K562 (cell line): ENCODE data around the gene CTSZ. TPM values are rescaled to one million over a fixed set of nuclear protein-coding genes. Genes with fewer than 3 reads are reported as not detected.

Experiments
- ATAC-seq: fragments of 200-7000 bp; cut with Tn5 transposase; 3 replicates; pipeline ENCODE4 v1.9.1; 2020; ENCODE audit warnings: moderate library complexity
- BruUV-seq: library from RNA; stranded (reverse); fragments of 400-500 nt; replicated peaks from 2 replicates; lab custom pipeline; 2021; lab: Mats Ljungman, UMichigan
- CTCF ChIA-PET: fragments of 300-600 bp; formaldehyde crosslinking; extraction: SDS; loops from one replicate; lab custom pipeline; 2021; ENCODE audit warnings: low intra/inter-chr PET ratio; lab: Yijun Ruan, JAX
- POLR2A ChIA-PET: fragments of 300-600, 350-650 bp; sonication (Branson Sonifier 250); formaldehyde crosslinking; extraction: SDS; loops from one replicate; lab custom pipeline; 2021; ENCODE audit warnings: antibody characterized with exemption, inconsistent platforms; lab: Yijun Ruan, JAX
- DNase-seq, 4 experiments: peaks; one replicate each; pipeline versions ENCODE4 v3.0.0 to v3.0.0-alpha.2; 2011 to 2018; ENCODE audit warnings: low spot score in 3 of 4, mixed read lengths in 3 of 4; ENCODE audit errors: extremely low read depth in 1 of 4
- FAIRE-seq: peaks from 2 replicates; lab custom pipeline; 2011; peaks lifted over from hg19 to GRCh38; lab: Jason Lieb, UNC
- H2AFZ ChIP-seq: 2 replicates; pipeline ENCODE4 v1.6.0; 2011; ENCODE audit warnings: low read depth, low read length, control low read depth, inconsistent platforms
- H3K27ac ChIP-seq: fragments of 200-600 bp; 3 replicates; pipeline ENCODE4 v1.8.0; 2011; ENCODE audit warnings: low read depth, mild to moderate bottlenecking, control low read depth, inconsistent platforms, low read length, moderate library complexity, mixed read lengths; ENCODE audit errors: extremely low read depth
- H3K27me3 ChIP-seq, 2 experiments: fragments of 300-600 bp in 1 of 2; 2 replicates in 1 of 2; 3 replicates in 1 of 2; pipeline versions ENCODE4 v1.6.0 to v1.8.0; 2011; ENCODE audit warnings: inconsistent platforms in 2 of 2, low read length in 2 of 2, mild to moderate bottlenecking in 1 of 2, mixed read lengths in 1 of 2, moderate library complexity in 1 of 2; ENCODE audit not compliant: control insufficient read depth in 2 of 2, insufficient read depth in 2 of 2
- H3K36me3 ChIP-seq: fragments of 300-600 bp; 3 replicates; pipeline ENCODE4 v1.8.0; 2011; ENCODE audit warnings: mild to moderate bottlenecking, low read length, inconsistent platforms; ENCODE audit not compliant: control insufficient read depth, insufficient read depth
- H3K4me1 ChIP-seq, 2 experiments: fragments of 200-600 bp in 1 of 2; replicated peaks in 1 of 2; 2 replicates in 1 of 2; 3 replicates in 1 of 2; pipeline versions ENCODE4 v1.5.1 to v1.8.0; 2011; ENCODE audit warnings: inconsistent platforms in 2 of 2, low read length in 2 of 2, mild to moderate bottlenecking in 1 of 2, mixed read lengths in 1 of 2, moderate library complexity in 1 of 2; ENCODE audit not compliant: control insufficient read depth in 2 of 2, insufficient read depth in 2 of 2
- H3K4me2 ChIP-seq: 2 replicates; pipeline ENCODE4 v1.6.1; 2011; ENCODE audit warnings: low read length, control low read depth, inconsistent platforms, mixed read lengths; ENCODE audit not compliant: insufficient read depth
- H3K4me3 ChIP-seq: fragments of 200-600 bp; sonication (generic), shearing (Covaris generic); 2 replicates; pipeline ENCODE4 v1.5.1; 2016; ENCODE audit warnings: control low read depth, inconsistent platforms
- H3K79me2 ChIP-seq: fragments of 200-600 bp; 3 replicates; pipeline ENCODE4 v1.8.0; 2011; ENCODE audit warnings: low read length, inconsistent platforms; ENCODE audit not compliant: control insufficient read depth, insufficient read depth
- H3K9ac ChIP-seq, 2 experiments: 2 replicates each; pipeline versions ENCODE4 v1.6.0 to v1.6.1; 2011; ENCODE audit warnings: low read depth in 2 of 2, low read length in 2 of 2, control low read depth in 1 of 2, inconsistent platforms in 1 of 2, mild to moderate bottlenecking in 1 of 2, mixed read lengths in 1 of 2; ENCODE audit not compliant: insufficient read depth in 1 of 2
- H3K9me1 ChIP-seq: one replicate; pipeline ENCODE4 v1.6.0; 2011; ENCODE audit warnings: inconsistent platforms, mild to moderate bottlenecking, low read length, moderate library complexity; ENCODE audit not compliant: control insufficient read depth, insufficient read depth
- H3K9me3 ChIP-seq: replicated peaks from 2 replicates; pipeline ENCODE4 v1.5.1; 2011; ENCODE audit warnings: low read depth, low read length, inconsistent platforms; ENCODE audit not compliant: control insufficient read depth, insufficient read depth
- H4K20me1 ChIP-seq: replicated peaks from 2 replicates; pipeline ENCODE4 v1.6.1; 2011; ENCODE audit warnings: low read length, inconsistent platforms, mixed read lengths; ENCODE audit not compliant: control insufficient read depth, insufficient read depth
- ARHGAP35 ChIP-seq: fragments of 450-650 bp; IDR thresholded peaks from 2 replicates; pipeline ENCODE4 v1.6.1; 2018; ENCODE audit not compliant: partially characterized antibody
- FIP1L1 ChIP-seq: fragments of 200-400 bp; formaldehyde crosslinking; IDR thresholded peaks from 2 replicates; pipeline ENCODE4 v1.6.1; 2018; ENCODE audit warnings: mild to moderate bottlenecking, low read depth, low read length; ENCODE audit not compliant: poor library complexity, severe bottlenecking
- MAFF ChIP-seq: IDR thresholded peaks from 2 replicates; pipeline ENCODE4 v1.6.1; 2012; ENCODE audit warnings: low read length, improper control_type of control experiment
- PCBP1 ChIP-seq: fragments of 200-400 bp; formaldehyde crosslinking; IDR thresholded peaks from 2 replicates; pipeline ENCODE4 v1.6.1; 2018; ENCODE audit warnings: mild to moderate bottlenecking, low read depth, low read length; ENCODE audit not compliant: poor library complexity, severe bottlenecking
- PTBP1 ChIP-seq: fragments of 200-400 bp; formaldehyde crosslinking; IDR thresholded peaks from 2 replicates; pipeline ENCODE4 v1.6.1; 2017; ENCODE audit warnings: low read depth, low read length
- RAD21 ChIP-seq, 2 experiments: fragments of 250-450 bp in 1 of 2; fragments of 450-650 bp in 1 of 2; sonication (Bioruptor Pico) in 1 of 2; formaldehyde crosslinking in 1 of 2; IDR thresholded peaks in 1 of 2; conservative IDR thresholded peaks in 1 of 2; 2 replicates each; pipeline versions ENCODE4 v1.4.0 to v1.8.0; 2020 to 2022; ENCODE audit warnings: mild to moderate bottlenecking in 2 of 2, moderate library complexity in 1 of 2
- RBBP5 ChIP-seq: fragments of 200-600 bp; sonication (generic); IDR thresholded peaks from 2 replicates; pipeline ENCODE4 v1.6.1; 2012; ENCODE audit warnings: borderline replicate concordance, mild to moderate bottlenecking, low read length, control low read depth, inconsistent platforms; ENCODE audit not compliant: insufficient read depth, poor library complexity, severe bottlenecking
- RCOR1 ChIP-seq, 2 experiments: IDR thresholded peaks; 2 replicates each; pipeline ENCODE4 v1.6.1; 2012; ENCODE audit warnings: low read depth in 2 of 2, low read length in 2 of 2, borderline replicate concordance in 1 of 2, improper control_type of control experiment in 1 of 2
- SMAD2 ChIP-seq: fragments of 150-350 bp; IDR thresholded peaks from 2 replicates; pipeline ENCODE4 v1.6.1; 2014; ENCODE audit warnings: low read depth, mild to moderate bottlenecking, low read length
- SNIP1 ChIP-seq: fragments of 450-650 bp; IDR thresholded peaks from 2 replicates; pipeline ENCODE4 v1.7.1; 2017; ENCODE audit warnings: low read depth, mild to moderate bottlenecking
- TAF1 ChIP-seq: IDR thresholded peaks from 2 replicates; pipeline ENCODE4 v1.6.1; 2011; ENCODE audit warnings: mild to moderate bottlenecking, low read length, moderate library complexity; ENCODE audit not compliant: insufficient read depth, control insufficient read depth, severe bottlenecking; ENCODE audit errors: extremely low read depth
- XRCC5 ChIP-seq: fragments of 200-400 bp; formaldehyde crosslinking; IDR thresholded peaks from 2 replicates; pipeline ENCODE4 v1.6.1; 2017; ENCODE audit warnings: low read depth, mild to moderate bottlenecking, low read length
- ZNF316 ChIP-seq: fragments of 450-650 bp; IDR thresholded peaks from 2 replicates; pipeline ENCODE4 v1.6.1; 2016
- WGBS: fragments of 100-300 bp; shearing (Covaris generic); methylation state at CpG from one replicate; pipeline ENCODE4 v1.1.6; 2016; ENCODE audit warnings: low coverage, mixed read lengths; ENCODE audit not compliant: insufficient coverage; ENCODE audit errors: missing lambda C conversion rate; 5-methylcytosine and 5-hydroxymethylcytosine counted together
- in situ Hi-C: fragments of 300-500 bp; cut with MboI; formaldehyde crosslinking; loops from 4 replicates; pipeline ENCODE4 v1.15.0; 2018; ENCODE audit warnings: inconsistent platforms, mixed read lengths
- intact Hi-C: fragments of 100-400 bp; cut with micrococcal nuclease; formaldehyde crosslinking; loops from 2 replicates; pipeline ENCODE4 v1.14.2; 2022
- polyA plus RNA-seq, 8 experiments: library from polyadenylated mRNA; depleted of rRNA in 4 of 8; stranded (reverse) in 5 of 8; unstranded in 3 of 8; fragments of >200 nt; fragmentation: Nextera tagmentation in 2 of 8; fragmentation: Illumina TruSeq in 1 of 8; extraction: Ambion mirVana in 2 of 8; extraction: Trizol in 1 of 8; gene quantifications; 2 replicates each; pipeline versions ENCODE4 v1.2.1 to v1.2.3, GENCODE V29; 2011 to 2014; ENCODE audit warnings: inconsistent platforms in 1 of 8, missing spikeins in 1 of 8
- total RNA-seq, 7 experiments: library from RNA; depleted of rRNA in 6 of 7; stranded (reverse); fragments of >200 nt in 6 of 7; fragmentation: Illumina TruSeq in 2 of 7; extraction: Trizol in 2 of 7; gene quantifications; 2 replicates each; pipeline versions ENCODE4 v1.2.1 to v1.2.3, GENCODE V29; 2011 to 2021; ENCODE audit warnings: low replicate concordance in 1 of 7
- TF ChIP-seq, protein P1 (sequence below): fragments of 450-650 bp; IDR thresholded peaks from 2 replicates; pipeline ENCODE4 v1.6.1; 2017; ENCODE audit warnings: mild to moderate bottlenecking, moderate library complexity
- TF ChIP-seq, protein P2 (sequence below): fragments of 450-650 bp; formaldehyde crosslinking; IDR thresholded peaks from 2 replicates; pipeline ENCODE4 v1.4.0; 2020; ENCODE audit warnings: mild to moderate bottlenecking, moderate library complexity
- TF ChIP-seq, protein P3 (sequence below): sonication (generic); formaldehyde crosslinking; IDR thresholded peaks from 2 replicates; pipeline ENCODE4 v1.8.0; 2023; ENCODE audit warnings: mild to moderate bottlenecking, missing genetic modification reagents

CTSZ gene
- total and polyA plus RNA-seq, 9 of the 15 experiments (the other 6 are each of a cell fraction or from before 2014, with no cell fraction given): 1.6 to 143 (median 82.8) TPM

DNA sequence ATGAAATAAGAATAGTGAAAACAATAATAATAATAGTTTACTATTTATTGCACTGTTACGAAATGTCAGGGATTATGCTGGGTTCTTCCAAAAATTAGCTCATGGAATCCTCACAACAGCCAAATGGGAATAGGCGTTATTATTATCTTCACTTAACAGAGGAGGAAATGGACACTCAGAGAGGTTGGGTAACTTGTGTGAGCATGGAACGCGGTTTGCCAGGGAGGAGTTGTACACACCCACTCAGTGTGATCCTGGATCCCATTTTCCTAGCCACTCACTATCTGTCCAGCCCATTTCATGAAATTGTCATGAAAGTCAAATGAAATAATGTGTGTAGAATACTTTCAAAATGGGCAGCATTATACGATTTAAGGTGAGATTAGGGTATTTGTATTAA lies 21.4 kb downstream of the CTSZ start (continued):
- TF ChIP-seq MAFF: no peak
- TF ChIP-seq FIP1L1: no peak
- TF ChIP-seq SNIP1: no peak
- TF ChIP-seq PTBP1: no peak
- TF ChIP-seq SMAD2: no peak
- TF ChIP-seq TAF1: no peak
- no peak for TF ChIP-seq RBBP5
- TF ChIP-seq RAD21 (CRISPR knock-in tag; conservative IDR thresholded peaks at IDR 0.05 in 1 of 2, IDR thresholded peaks at IDR 0.05 in 1 of 2): no peak
- TF ChIP-seq, protein P1, sequence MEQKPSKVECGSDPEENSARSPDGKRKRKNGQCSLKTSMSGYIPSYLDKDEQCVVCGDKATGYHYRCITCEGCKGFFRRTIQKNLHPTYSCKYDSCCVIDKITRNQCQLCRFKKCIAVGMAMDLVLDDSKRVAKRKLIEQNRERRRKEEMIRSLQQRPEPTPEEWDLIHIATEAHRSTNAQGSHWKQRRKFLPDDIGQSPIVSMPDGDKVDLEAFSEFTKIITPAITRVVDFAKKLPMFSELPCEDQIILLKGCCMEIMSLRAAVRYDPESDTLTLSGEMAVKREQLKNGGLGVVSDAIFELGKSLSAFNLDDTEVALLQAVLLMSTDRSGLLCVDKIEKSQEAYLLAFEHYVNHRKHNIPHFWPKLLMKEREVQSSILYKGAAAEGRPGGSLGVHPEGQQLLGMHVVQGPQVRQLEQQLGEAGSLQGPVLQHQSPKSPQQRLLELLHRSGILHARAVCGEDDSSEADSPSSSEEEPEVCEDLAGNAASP: no peak
- TF ChIP-seq, all 486 proteins: peak for 0

DNA sequence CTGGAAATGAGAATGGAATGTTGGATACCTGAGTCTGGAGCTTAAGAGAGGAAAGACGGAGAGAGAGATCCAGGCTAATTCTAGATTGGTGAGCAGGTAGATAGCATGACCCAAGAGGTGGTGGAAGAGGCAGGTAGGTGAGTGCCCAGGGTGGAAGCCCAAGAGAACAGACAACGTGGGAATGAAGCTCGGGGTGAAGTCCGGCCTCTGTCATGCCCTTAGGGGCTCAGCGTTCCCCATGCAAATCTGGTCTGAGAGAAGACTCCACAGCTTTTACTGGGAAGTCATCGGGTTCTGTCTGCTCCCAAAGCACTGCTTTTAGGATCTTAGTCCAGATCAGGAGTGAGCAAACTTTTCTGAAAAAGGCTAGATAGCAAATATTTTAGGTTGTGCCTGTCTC lies 22.4 kb downstream of the CTSZ start:
- peaks cover 69% of the 10 kb centered on the region for H3K36me3 ChIP-seq
- H3K9ac ChIP-seq: peak overlapping the region in 1 of 2 experiments; percentile 61; a peak in 1 of 4 replicates
- 88% methylated on average over 5 of the region's 6 CpGs for WGBS
- FAIRE-seq (no peak), ATAC-seq (no peak), DNase-seq (no peak)
- TSS peak; percentile 23 for BruUV-seq
- no peak overlapping the region for H3K4me3 ChIP-seq
- in situ Hi-C loops: no loop called here
- H4K20me1 ChIP-seq: peaks cover 5% of the 10 kb centered on the region; the same call in 1 of the 2 replicates
- intact Hi-C loops: loop anchor here (5.0 kb wide), 2 partner anchors 48 to 92 kb away; partner anchors contain the start of gene ATP5F1E
- no peak overlapping the region for H3K4me2 ChIP-seq
- no peaks in the 10 kb centered on the region for H3K9me3 ChIP-seq
- H3K27me3 ChIP-seq: no peaks in the 10 kb centered on the region
- H2AFZ ChIP-seq: no peak overlapping the region
- H3K4me1 ChIP-seq: peaks cover 17 to 25% of the 10 kb centered on the region in 2 experiments; a peak in 4 of 5 replicates
- H3K79me2 ChIP-seq: peaks cover 66% of the 10 kb centered on the region
- H3K9me1 ChIP-seq: no peaks in the 10 kb centered on the region
- CTCF ChIA-PET: no interaction called here
- POLR2A ChIA-PET: interaction anchor here (0.5 to 4.6 kb wide), 7 partner anchors 8 to 1633 kb away, joined by 3 to 29 read pairs (median 3); no protein-coding TSS in a partner anchor
- no peak for TF ChIP-seq ARHGAP35
- no peak for TF ChIP-seq XRCC5
- no peak for TF ChIP-seq PCBP1
- TF ChIP-seq RCOR1 (IDR thresholded peaks at IDR 0.05; ENCODE audit: borderline replicate concordance in 1 of 2, low read depth in 2 of 2, low read length in 2 of 2): no peak
- TF ChIP-seq, protein P2, sequence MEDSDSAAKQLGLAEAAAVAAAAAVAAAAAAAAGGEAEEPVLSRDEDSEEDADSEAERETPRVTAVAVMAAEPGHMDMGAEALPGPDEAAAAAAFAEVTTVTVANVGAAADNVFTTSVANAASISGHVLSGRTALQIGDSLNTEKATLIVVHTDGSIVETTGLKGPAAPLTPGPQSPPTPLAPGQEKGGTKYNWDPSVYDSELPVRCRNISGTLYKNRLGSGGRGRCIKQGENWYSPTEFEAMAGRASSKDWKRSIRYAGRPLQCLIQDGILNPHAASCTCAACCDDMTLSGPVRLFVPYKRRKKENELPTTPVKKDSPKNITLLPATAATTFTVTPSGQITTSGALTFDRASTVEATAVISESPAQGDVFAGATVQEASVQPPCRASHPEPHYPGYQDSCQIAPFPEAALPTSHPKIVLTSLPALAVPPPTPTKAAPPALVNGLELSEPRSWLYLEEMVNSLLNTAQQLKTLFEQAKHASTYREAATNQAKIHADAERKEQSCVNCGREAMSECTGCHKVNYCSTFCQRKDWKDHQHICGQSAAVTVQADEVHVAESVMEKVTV (CRISPR knock-in tag): no peak
- TF ChIP-seq, protein P3, sequence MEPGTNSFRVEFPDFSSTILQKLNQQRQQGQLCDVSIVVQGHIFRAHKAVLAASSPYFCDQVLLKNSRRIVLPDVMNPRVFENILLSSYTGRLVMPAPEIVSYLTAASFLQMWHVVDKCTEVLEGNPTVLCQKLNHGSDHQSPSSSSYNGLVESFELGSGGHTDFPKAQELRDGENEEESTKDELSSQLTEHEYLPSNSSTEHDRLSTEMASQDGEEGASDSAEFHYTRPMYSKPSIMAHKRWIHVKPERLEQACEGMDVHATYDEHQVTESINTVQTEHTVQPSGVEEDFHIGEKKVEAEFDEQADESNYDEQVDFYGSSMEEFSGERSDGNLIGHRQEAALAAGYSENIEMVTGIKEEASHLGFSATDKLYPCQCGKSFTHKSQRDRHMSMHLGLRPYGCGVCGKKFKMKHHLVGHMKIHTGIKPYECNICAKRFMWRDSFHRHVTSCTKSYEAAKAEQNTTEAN (CRISPR knock-in tag): no peak
- no peak for TF ChIP-seq ZNF316
- no peak overlapping the region for H3K27ac ChIP-seq
